GM23338 (cell line): Measurements from ENCODE around the gene KRT32. TPM values are rescaled to one million over a fixed set of nuclear protein-coding genes. Genes with fewer than 3 reads are reported as not detected.

Source experiments
- ATAC-seq: fragments of 200-7000 bp; cut with Tn5 transposase; 3 replicates; pipeline ENCODE4 v1.9.1; 2020
- DNase-seq: peaks from one replicate; pipeline ENCODE4 v3.0.0-alpha.2; 2015; ENCODE audit warnings: low spot score
- H2AFZ ChIP-seq: fragments of 200-600 bp; sonication (generic); 2 replicates; pipeline ENCODE4 v1.8.0; 2016; ENCODE audit warnings: antibody characterized with exemption, mild to moderate bottlenecking, moderate library complexity
- H3F3A ChIP-seq: fragments of 200-600 bp; sonication (generic); replicated peaks from 2 replicates; pipeline ENCODE4 v1.8.0; 2017; ENCODE audit warnings: antibody characterized with exemption, mixed run types, low read depth
- H3K27ac ChIP-seq: fragments of 200-600 bp; sonication (generic); 2 replicates; pipeline ENCODE4 v1.6.1; 2016; ENCODE audit warnings: low read depth
- H3K27me3 ChIP-seq: fragments of 200-600 bp; sonication (generic); 2 replicates; pipeline ENCODE4 v1.8.0; 2016; ENCODE audit warnings: mild to moderate bottlenecking, mixed run types, moderate library complexity; ENCODE audit not compliant: insufficient read depth
- H3K36me3 ChIP-seq: fragments of 200-600 bp; sonication (generic); 2 replicates; pipeline ENCODE4 v1.8.0; 2016; ENCODE audit warnings: mild to moderate bottlenecking; ENCODE audit not compliant: insufficient read depth
- H3K4me1 ChIP-seq: fragments of 200-600 bp; sonication (generic); 2 replicates; pipeline ENCODE4 v1.8.0; 2016; ENCODE audit warnings: mild to moderate bottlenecking, moderate library complexity; ENCODE audit not compliant: insufficient read depth
- H3K4me2 ChIP-seq: fragments of 200-600 bp; sonication (generic); 2 replicates; pipeline ENCODE4 v1.7.1; 2017; ENCODE audit warnings: mixed run types
- H3K4me3 ChIP-seq: fragments of 200-600 bp; sonication (generic); 2 replicates; pipeline ENCODE4 v1.6.1; 2016; ENCODE audit warnings: mixed run types
- H3K79me2 ChIP-seq: fragments of 200-600 bp; sonication (generic); replicated peaks from 2 replicates; pipeline ENCODE4 v1.8.0; 2017; ENCODE audit warnings: mild to moderate bottlenecking; ENCODE audit not compliant: insufficient read depth
- H3K9me2 ChIP-seq: fragments of 200-600 bp; sonication (generic); 2 replicates; pipeline ENCODE4 v1.8.0; 2017; ENCODE audit not compliant: insufficient read depth
- H4K20me1 ChIP-seq: fragments of 200-600 bp; sonication (generic); replicated peaks from 2 replicates; pipeline ENCODE4 v1.8.0; 2017; ENCODE audit warnings: mild to moderate bottlenecking; ENCODE audit not compliant: insufficient read depth
- H3K27ac Mint-ChIP-seq: 2 replicates; pipeline ENCODE4 v1.8.0; 2020; ENCODE audit warnings: inconsistent platforms, mild to moderate bottlenecking, moderate library complexity, mixed read lengths
- H3K27me3 Mint-ChIP-seq: 3 replicates; pipeline ENCODE4 v1.8.0; 2022; ENCODE audit warnings: low read depth, mild to moderate bottlenecking, moderate library complexity, mixed read lengths, inconsistent platforms; ENCODE audit not compliant: insufficient read depth, poor library complexity
- H3K36me3 Mint-ChIP-seq: 3 replicates; pipeline ENCODE4 v1.8.0; 2021; ENCODE audit warnings: low read depth, mild to moderate bottlenecking, inconsistent platforms, moderate library complexity, mixed read lengths
- H3K4me1 Mint-ChIP-seq: 3 replicates; pipeline ENCODE4 v1.8.0; 2020; ENCODE audit warnings: mild to moderate bottlenecking, inconsistent platforms, mixed read lengths
- H3K4me3 Mint-ChIP-seq: 3 replicates; pipeline ENCODE4 v1.8.0; 2021; ENCODE audit warnings: moderate library complexity, mild to moderate bottlenecking, inconsistent platforms, mixed read lengths
- H3K9me3 Mint-ChIP-seq: 3 replicates; pipeline ENCODE4 v1.8.0; 2020; ENCODE audit warnings: moderate library complexity, mild to moderate bottlenecking, inconsistent platforms, mixed read lengths
- JUNB ChIP-seq: IDR thresholded peaks from one replicate; pipeline ENCODE4 v1.6.1; 2016; ENCODE audit warnings: antibody characterized with exemption; ENCODE audit not compliant: unreplicated experiment
- NANOG ChIP-seq: IDR thresholded peaks from 2 replicates; pipeline ENCODE4 v1.6.1; 2016; ENCODE audit warnings: antibody characterized with exemption, borderline replicate concordance
- polyA plus RNA-seq: library from polyadenylated mRNA; unstranded; fragments of >200 nt; fragmentation: Nextera tagmentation; extraction: Ambion mirVana; gene quantifications from 2 replicates; pipeline ENCODE4 v1.2.1, GENCODE V29; 2016
- total RNA-seq: library from RNA; depleted of rRNA; stranded (reverse); fragments of >200 nt; shearing (Covaris generic); gene quantifications from 2 replicates; pipeline ENCODE4 v1.2.3, GENCODE V29; 2014
- TF ChIP-seq, protein P1 (sequence below): fragments of 250-450 bp; sonication (Bioruptor Pico); IDR thresholded peaks from 2 replicates; pipeline ENCODE4 v1.5.0; 2020; ENCODE audit warnings: mild to moderate bottlenecking, moderate library complexity
- TF ChIP-seq, protein P2 (sequence below), 2 experiments: fragments of 200-600 bp in 1 of 2; sonication (generic) in 1 of 2; conservative IDR thresholded peaks; 2 replicates each; pipeline versions ENCODE4 v1.5.1 to v1.6.1; 2016 to 2017; ENCODE audit warnings: antibody characterized with exemption in 2 of 2, low read depth in 2 of 2, mild to moderate bottlenecking in 2 of 2, moderate library complexity in 1 of 2

Gene KRT32
- total and polyA plus RNA-seq, 2 experiments from 2014 or later = not detected

DNA sequence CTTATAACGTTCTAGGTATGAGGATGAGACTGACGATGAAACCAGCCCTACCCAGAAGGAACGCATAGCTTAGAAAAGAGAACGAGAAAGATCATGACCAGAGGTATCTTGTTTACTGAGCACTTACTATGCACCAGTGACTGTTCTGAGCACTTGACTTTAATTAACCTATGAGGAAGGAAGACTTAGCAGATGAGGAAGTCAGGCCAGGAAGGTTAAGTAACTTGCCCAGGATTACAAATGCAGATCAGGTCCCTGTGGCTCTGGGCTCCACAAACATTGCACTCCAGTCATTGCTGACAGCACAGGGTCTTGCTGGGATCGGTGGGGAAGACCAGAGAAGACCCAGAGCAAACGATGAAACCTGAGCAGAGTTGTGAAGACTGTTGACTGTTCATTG, 31.1 kb upstream of the KRT32 start (continued):
- TF ChIP-seq, protein P1, sequence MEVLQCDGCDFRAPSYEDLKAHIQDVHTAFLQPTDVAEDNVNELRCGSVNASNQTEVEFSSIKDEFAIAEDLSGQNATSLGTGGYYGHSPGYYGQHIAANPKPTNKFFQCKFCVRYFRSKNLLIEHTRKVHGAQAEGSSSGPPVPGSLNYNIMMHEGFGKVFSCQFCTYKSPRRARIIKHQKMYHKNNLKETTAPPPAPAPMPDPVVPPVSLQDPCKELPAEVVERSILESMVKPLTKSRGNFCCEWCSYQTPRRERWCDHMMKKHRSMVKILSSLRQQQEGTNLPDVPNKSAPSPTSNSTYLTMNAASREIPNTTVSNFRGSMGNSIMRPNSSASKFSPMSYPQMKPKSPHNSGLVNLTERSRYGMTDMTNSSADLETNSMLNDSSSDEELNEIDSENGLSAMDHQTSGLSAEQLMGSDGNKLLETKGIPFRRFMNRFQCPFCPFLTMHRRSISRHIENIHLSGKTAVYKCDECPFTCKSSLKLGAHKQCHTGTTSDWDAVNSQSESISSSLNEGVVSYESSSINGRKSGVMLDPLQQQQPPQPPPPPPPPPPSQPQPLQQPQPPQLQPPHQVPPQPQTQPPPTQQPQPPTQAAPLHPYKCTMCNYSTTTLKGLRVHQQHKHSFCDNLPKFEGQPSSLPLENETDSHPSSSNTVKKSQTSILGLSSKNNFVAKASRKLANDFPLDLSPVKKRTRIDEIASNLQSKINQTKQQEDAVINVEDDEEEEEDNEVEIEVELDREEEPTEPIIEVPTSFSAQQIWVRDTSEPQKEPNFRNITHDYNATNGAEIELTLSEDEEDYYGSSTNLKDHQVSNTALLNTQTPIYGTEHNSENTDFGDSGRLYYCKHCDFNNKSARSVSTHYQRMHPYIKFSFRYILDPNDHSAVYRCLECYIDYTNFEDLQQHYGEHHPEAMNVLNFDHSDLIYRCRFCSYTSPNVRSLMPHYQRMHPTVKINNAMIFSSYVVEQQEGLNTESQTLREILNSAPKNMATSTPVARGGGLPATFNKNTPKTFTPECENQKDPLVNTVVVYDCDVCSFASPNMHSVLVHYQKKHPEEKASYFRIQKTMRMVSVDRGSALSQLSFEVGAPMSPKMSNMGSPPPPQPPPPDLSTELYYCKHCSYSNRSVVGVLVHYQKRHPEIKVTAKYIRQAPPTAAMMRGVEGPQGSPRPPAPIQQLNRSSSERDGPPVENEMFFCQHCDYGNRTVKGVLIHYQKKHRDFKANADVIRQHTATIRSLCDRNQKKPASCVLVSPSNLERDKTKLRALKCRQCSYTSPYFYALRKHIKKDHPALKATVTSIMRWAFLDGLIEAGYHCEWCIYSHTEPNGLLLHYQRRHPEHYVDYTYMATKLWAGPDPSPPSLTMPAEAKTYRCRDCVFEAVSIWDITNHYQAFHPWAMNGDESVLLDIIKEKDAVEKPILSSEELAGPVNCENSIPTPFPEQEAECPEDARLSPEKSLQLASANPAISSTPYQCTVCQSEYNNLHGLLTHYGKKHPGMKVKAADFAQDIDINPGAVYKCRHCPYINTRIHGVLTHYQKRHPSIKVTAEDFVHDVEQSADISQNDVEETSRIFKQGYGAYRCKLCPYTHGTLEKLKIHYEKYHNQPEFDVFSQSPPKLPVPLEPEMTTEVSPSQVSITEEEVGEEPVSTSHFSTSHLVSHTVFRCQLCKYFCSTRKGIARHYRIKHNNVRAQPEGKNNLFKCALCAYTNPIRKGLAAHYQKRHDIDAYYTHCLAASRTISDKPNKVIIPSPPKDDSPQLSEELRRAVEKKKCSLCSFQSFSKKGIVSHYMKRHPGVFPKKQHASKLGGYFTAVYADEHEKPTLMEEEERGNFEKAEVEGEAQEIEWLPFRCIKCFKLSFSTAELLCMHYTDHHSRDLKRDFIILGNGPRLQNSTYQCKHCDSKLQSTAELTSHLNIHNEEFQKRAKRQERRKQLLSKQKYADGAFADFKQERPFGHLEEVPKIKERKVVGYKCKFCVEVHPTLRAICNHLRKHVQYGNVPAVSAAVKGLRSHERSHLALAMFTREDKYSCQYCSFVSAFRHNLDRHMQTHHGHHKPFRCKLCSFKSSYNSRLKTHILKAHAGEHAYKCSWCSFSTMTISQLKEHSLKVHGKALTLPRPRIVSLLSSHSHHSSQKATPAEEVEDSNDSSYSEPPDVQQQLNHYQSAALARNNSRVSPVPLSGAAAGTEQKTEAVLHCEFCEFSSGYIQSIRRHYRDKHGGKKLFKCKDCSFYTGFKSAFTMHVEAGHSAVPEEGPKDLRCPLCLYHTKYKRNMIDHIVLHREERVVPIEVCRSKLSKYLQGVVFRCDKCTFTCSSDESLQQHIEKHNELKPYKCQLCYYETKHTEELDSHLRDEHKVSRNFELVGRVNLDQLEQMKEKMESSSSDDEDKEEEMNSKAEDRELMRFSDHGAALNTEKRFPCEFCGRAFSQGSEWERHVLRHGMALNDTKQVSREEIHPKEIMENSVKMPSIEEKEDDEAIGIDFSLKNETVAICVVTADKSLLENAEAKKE (CRISPR knock-in tag) = no peak
- TF ChIP-seq, protein P2, sequence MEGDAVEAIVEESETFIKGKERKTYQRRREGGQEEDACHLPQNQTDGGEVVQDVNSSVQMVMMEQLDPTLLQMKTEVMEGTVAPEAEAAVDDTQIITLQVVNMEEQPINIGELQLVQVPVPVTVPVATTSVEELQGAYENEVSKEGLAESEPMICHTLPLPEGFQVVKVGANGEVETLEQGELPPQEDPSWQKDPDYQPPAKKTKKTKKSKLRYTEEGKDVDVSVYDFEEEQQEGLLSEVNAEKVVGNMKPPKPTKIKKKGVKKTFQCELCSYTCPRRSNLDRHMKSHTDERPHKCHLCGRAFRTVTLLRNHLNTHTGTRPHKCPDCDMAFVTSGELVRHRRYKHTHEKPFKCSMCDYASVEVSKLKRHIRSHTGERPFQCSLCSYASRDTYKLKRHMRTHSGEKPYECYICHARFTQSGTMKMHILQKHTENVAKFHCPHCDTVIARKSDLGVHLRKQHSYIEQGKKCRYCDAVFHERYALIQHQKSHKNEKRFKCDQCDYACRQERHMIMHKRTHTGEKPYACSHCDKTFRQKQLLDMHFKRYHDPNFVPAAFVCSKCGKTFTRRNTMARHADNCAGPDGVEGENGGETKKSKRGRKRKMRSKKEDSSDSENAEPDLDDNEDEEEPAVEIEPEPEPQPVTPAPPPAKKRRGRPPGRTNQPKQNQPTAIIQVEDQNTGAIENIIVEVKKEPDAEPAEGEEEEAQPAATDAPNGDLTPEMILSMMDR (conservative IDR thresholded peaks at IDR 0.05; ENCODE audit: low read depth in 2 of 2) = no peak
- no peak for TF ChIP-seq NANOG

DNA sequence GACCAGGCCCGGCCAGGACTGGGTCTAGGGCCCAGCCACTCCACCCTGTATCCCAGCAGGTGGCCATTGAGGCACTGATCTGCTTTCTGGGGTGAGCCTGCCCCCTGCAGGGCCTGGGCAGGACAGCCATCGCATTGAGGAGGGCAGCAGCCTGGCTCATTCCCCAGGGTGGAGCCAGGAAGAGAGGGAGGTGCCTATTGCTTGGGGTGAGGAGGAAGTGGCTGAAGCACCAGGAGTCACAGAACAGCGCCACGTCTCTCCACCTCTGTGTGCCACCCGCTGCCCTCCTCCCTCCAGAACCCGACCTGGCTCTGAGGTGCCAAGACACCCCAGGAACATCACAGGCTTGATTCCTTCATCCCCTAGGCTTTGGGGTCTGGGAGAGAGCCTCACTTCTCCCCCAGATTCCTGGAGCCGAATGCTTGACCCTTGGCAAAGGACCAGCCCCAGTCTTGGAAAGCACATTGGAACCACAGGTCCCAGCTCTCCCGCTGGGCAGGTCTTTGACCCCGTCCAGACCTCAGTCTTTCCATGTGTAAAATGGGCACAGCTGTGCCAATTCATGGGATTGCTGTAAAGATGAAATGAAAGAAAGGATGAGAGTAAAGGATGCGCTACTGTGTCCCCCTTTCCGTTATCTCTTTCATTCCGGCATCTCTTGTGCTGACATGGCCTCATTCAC, 29.8 kb upstream of the KRT32 start:
- Histone ChIP-seq H3K79me2 (no peaks in the 10 kb centered on the region), H3K9me2 (no peaks in the 10 kb centered on the region; the same call in 1 of the 2 replicates), H3K27me3 (no peaks in the 10 kb centered on the region), H2AFZ (no peak overlapping the region), H3F3A (no peaks in the 10 kb centered on the region), H3K4me3 (no peak overlapping the region), H4K20me1 (no peaks in the 10 kb centered on the region), H3K36me3 (no peaks in the 10 kb centered on the region), H3K27ac (no peak overlapping the region), H3K4me2 (no peak overlapping the region), H3K4me1 (peaks cover 12% of the 10 kb centered on the region)
- H3K27ac Mint-ChIP-seq = no peak overlapping the region
- peaks cover 4% of the 10 kb centered on the region for H3K27me3 Mint-ChIP-seq
- no peak overlapping the region for H3K4me3 Mint-ChIP-seq
- peaks cover 26% of the 10 kb centered on the region for H3K4me1 Mint-ChIP-seq
- ATAC-seq (peak; percentile 90), DNase-seq (peak; percentile 86)
- no peak for TF ChIP-seq JUNB
- TF ChIP-seq, protein P2 (conservative IDR thresholded peaks at IDR 0.05; ENCODE audit: low read depth in 2 of 2) = peak; percentile 70 to 91
- no peaks in the 10 kb centered on the region for H3K9me3 Mint-ChIP-seq
- H3K36me3 Mint-ChIP-seq = no peaks in the 10 kb centered on the region
